GM23338 (cell line): ENCODE results near the gene CATSPERE. TPM values are rescaled to one million over a fixed set of nuclear protein-coding genes. Genes with fewer than 3 reads are reported as not detected.

Source experiments
- ATAC-seq: fragments of 200-7000 bp; cut with Tn5 transposase; 3 replicates; pipeline ENCODE4 v1.9.1; 2020
- DNase-seq: peaks from one replicate; pipeline ENCODE4 v3.0.0-alpha.2; 2015; ENCODE audit warnings: low spot score
- H2AFZ ChIP-seq: fragments of 200-600 bp; sonication (generic); 2 replicates; pipeline ENCODE4 v1.8.0; 2016; ENCODE audit warnings: antibody characterized with exemption, mild to moderate bottlenecking, moderate library complexity
- H3F3A ChIP-seq: fragments of 200-600 bp; sonication (generic); replicated peaks from 2 replicates; pipeline ENCODE4 v1.8.0; 2017; ENCODE audit warnings: antibody characterized with exemption, mixed run types, low read depth
- H3K27ac ChIP-seq: fragments of 200-600 bp; sonication (generic); 2 replicates; pipeline ENCODE4 v1.6.1; 2016; ENCODE audit warnings: low read depth
- H3K27me3 ChIP-seq: fragments of 200-600 bp; sonication (generic); 2 replicates; pipeline ENCODE4 v1.8.0; 2016; ENCODE audit warnings: mild to moderate bottlenecking, mixed run types, moderate library complexity; ENCODE audit not compliant: insufficient read depth
- H3K36me3 ChIP-seq: fragments of 200-600 bp; sonication (generic); 2 replicates; pipeline ENCODE4 v1.8.0; 2016; ENCODE audit warnings: mild to moderate bottlenecking; ENCODE audit not compliant: insufficient read depth
- H3K4me1 ChIP-seq: fragments of 200-600 bp; sonication (generic); 2 replicates; pipeline ENCODE4 v1.8.0; 2016; ENCODE audit warnings: mild to moderate bottlenecking, moderate library complexity; ENCODE audit not compliant: insufficient read depth
- H3K4me2 ChIP-seq: fragments of 200-600 bp; sonication (generic); 2 replicates; pipeline ENCODE4 v1.7.1; 2017; ENCODE audit warnings: mixed run types
- H3K4me3 ChIP-seq: fragments of 200-600 bp; sonication (generic); 2 replicates; pipeline ENCODE4 v1.6.1; 2016; ENCODE audit warnings: mixed run types
- H3K79me2 ChIP-seq: fragments of 200-600 bp; sonication (generic); replicated peaks from 2 replicates; pipeline ENCODE4 v1.8.0; 2017; ENCODE audit warnings: mild to moderate bottlenecking; ENCODE audit not compliant: insufficient read depth
- H3K9me2 ChIP-seq: fragments of 200-600 bp; sonication (generic); 2 replicates; pipeline ENCODE4 v1.8.0; 2017; ENCODE audit not compliant: insufficient read depth
- H4K20me1 ChIP-seq: fragments of 200-600 bp; sonication (generic); replicated peaks from 2 replicates; pipeline ENCODE4 v1.8.0; 2017; ENCODE audit warnings: mild to moderate bottlenecking; ENCODE audit not compliant: insufficient read depth
- H3K27ac Mint-ChIP-seq: 2 replicates; pipeline ENCODE4 v1.8.0; 2020; ENCODE audit warnings: inconsistent platforms, mild to moderate bottlenecking, moderate library complexity, mixed read lengths
- H3K27me3 Mint-ChIP-seq: 3 replicates; pipeline ENCODE4 v1.8.0; 2022; ENCODE audit warnings: low read depth, mild to moderate bottlenecking, moderate library complexity, mixed read lengths, inconsistent platforms; ENCODE audit not compliant: insufficient read depth, poor library complexity
- H3K36me3 Mint-ChIP-seq: 3 replicates; pipeline ENCODE4 v1.8.0; 2021; ENCODE audit warnings: low read depth, mild to moderate bottlenecking, inconsistent platforms, moderate library complexity, mixed read lengths
- H3K4me1 Mint-ChIP-seq: 3 replicates; pipeline ENCODE4 v1.8.0; 2020; ENCODE audit warnings: mild to moderate bottlenecking, inconsistent platforms, mixed read lengths
- H3K4me3 Mint-ChIP-seq: 3 replicates; pipeline ENCODE4 v1.8.0; 2021; ENCODE audit warnings: moderate library complexity, mild to moderate bottlenecking, inconsistent platforms, mixed read lengths
- H3K9me3 Mint-ChIP-seq: 3 replicates; pipeline ENCODE4 v1.8.0; 2020; ENCODE audit warnings: moderate library complexity, mild to moderate bottlenecking, inconsistent platforms, mixed read lengths
- EZH2 ChIP-seq: fragments of 200-600 bp; sonication (generic); IDR thresholded peaks from one replicate; pipeline ENCODE4 v1.8.0; 2017; ENCODE audit warnings: antibody characterized with exemption, mild to moderate bottlenecking, low read depth; ENCODE audit not compliant: unreplicated experiment
- EZH2phosphoT487 ChIP-seq: fragments of 200-600 bp; sonication (generic); IDR thresholded peaks from one replicate; pipeline ENCODE4 v1.8.1; 2018; ENCODE audit warnings: antibody characterized with exemption; ENCODE audit not compliant: unreplicated experiment
- JUNB ChIP-seq: IDR thresholded peaks from one replicate; pipeline ENCODE4 v1.6.1; 2016; ENCODE audit warnings: antibody characterized with exemption; ENCODE audit not compliant: unreplicated experiment
- NANOG ChIP-seq: IDR thresholded peaks from 2 replicates; pipeline ENCODE4 v1.6.1; 2016; ENCODE audit warnings: antibody characterized with exemption, borderline replicate concordance
- POLR2AphosphoS5 ChIP-seq: IDR thresholded peaks from 2 replicates; pipeline ENCODE4 v1.6.1; 2016; ENCODE audit warnings: antibody characterized with exemption, low read depth
- STAT1 ChIP-seq: IDR thresholded peaks from one replicate; pipeline ENCODE4 v1.6.1; 2016; ENCODE audit warnings: antibody characterized with exemption; ENCODE audit not compliant: unreplicated experiment
- ZNF114 ChIP-seq: fragments of 250-450 bp; sonication (Bioruptor Pico); IDR thresholded peaks from 2 replicates; pipeline ENCODE4 v1.5.0; 2020; ENCODE audit warnings: mild to moderate bottlenecking, moderate library complexity
- ZNF331 ChIP-seq: fragments of 250-450 bp; sonication (Bioruptor Pico); IDR thresholded peaks from 2 replicates; pipeline ENCODE4 v1.5.0; 2020; ENCODE audit warnings: low read depth, mild to moderate bottlenecking, moderate library complexity
- ZNF462 ChIP-seq: fragments of 250-450 bp; sonication (Bioruptor Pico); IDR thresholded peaks from 2 replicates; pipeline ENCODE4 v1.5.0; 2020; ENCODE audit warnings: mild to moderate bottlenecking, moderate library complexity
- polyA plus RNA-seq: library from polyadenylated mRNA; unstranded; fragments of >200 nt; fragmentation: Nextera tagmentation; extraction: Ambion mirVana; gene quantifications from 2 replicates; pipeline ENCODE4 v1.2.1, GENCODE V29; 2016
- total RNA-seq: library from RNA; depleted of rRNA; stranded (reverse); fragments of >200 nt; shearing (Covaris generic); gene quantifications from 2 replicates; pipeline ENCODE4 v1.2.3, GENCODE V29; 2014
- TF ChIP-seq, protein P1 (sequence below), 2 experiments: fragments of 200-600 bp in 1 of 2; sonication (generic) in 1 of 2; conservative IDR thresholded peaks; 2 replicates each; pipeline versions ENCODE4 v1.5.1 to v1.6.1; 2016 to 2017; ENCODE audit warnings: antibody characterized with exemption in 2 of 2, low read depth in 2 of 2, mild to moderate bottlenecking in 2 of 2, moderate library complexity in 1 of 2
- TF ChIP-seq, protein P2 (sequence below): IDR thresholded peaks from 2 replicates; pipeline ENCODE4 v1.6.1; 2016; ENCODE audit warnings: antibody characterized with exemption

Gene CATSPERE
- total and polyA plus RNA-seq, 2 experiments from 2014 or later: 0.70 TPM; not detected in 1

- TF ChIP-seq, protein P1, sequence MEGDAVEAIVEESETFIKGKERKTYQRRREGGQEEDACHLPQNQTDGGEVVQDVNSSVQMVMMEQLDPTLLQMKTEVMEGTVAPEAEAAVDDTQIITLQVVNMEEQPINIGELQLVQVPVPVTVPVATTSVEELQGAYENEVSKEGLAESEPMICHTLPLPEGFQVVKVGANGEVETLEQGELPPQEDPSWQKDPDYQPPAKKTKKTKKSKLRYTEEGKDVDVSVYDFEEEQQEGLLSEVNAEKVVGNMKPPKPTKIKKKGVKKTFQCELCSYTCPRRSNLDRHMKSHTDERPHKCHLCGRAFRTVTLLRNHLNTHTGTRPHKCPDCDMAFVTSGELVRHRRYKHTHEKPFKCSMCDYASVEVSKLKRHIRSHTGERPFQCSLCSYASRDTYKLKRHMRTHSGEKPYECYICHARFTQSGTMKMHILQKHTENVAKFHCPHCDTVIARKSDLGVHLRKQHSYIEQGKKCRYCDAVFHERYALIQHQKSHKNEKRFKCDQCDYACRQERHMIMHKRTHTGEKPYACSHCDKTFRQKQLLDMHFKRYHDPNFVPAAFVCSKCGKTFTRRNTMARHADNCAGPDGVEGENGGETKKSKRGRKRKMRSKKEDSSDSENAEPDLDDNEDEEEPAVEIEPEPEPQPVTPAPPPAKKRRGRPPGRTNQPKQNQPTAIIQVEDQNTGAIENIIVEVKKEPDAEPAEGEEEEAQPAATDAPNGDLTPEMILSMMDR (conservative IDR thresholded peaks at IDR 0.05; ENCODE audit: low read depth in 2 of 2): no peak
These were observed 5.7 kb downstream of the CATSPERE start (continued) for GRCh38 chr1:244466724-244467123.

- Mint-ChIP-seq H3K27ac (no peak overlapping the region), H3K36me3 (no peaks in the 10 kb centered on the region), H3K9me3 (no peaks in the 10 kb centered on the region; the same call in 2 of the 3 replicates), H3K4me1 (no peaks in the 10 kb centered on the region), H3K4me3 (no peak overlapping the region), H3K27me3 (no peaks in the 10 kb centered on the region)
- Histone ChIP-seq H3F3A (no peaks in the 10 kb centered on the region; the same call in 1 of the 2 replicates), H3K36me3 (no peaks in the 10 kb centered on the region), H3K27me3 (no peaks in the 10 kb centered on the region), H3K4me3 (no peak overlapping the region), H2AFZ (no peak overlapping the region), H3K4me1 (no peaks in the 10 kb centered on the region), H3K79me2 (no peaks in the 10 kb centered on the region), H3K4me2 (no peak overlapping the region), H3K27ac (no peak overlapping the region), H4K20me1 (no peaks in the 10 kb centered on the region), H3K9me2 (no peaks in the 10 kb centered on the region)
- ATAC-seq (no peak), DNase-seq (no peak)
- TF ChIP-seq EZH2 (no peak), ZNF462 (CRISPR knock-in tag) (no peak), STAT1 (no peak), ZNF114 (no peak), NANOG (no peak), JUNB (no peak), ZNF331 (CRISPR knock-in tag) (no peak), POLR2AphosphoS5 (no peak), EZH2phosphoT487 (no peak)
- TF ChIP-seq, protein P2, sequence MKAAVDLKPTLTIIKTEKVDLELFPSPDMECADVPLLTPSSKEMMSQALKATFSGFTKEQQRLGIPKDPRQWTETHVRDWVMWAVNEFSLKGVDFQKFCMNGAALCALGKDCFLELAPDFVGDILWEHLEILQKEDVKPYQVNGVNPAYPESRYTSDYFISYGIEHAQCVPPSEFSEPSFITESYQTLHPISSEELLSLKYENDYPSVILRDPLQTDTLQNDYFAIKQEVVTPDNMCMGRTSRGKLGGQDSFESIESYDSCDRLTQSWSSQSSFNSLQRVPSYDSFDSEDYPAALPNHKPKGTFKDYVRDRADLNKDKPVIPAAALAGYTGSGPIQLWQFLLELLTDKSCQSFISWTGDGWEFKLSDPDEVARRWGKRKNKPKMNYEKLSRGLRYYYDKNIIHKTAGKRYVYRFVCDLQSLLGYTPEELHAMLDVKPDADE: no peak
- TF ChIP-seq, protein P1 (conservative IDR thresholded peaks at IDR 0.05; ENCODE audit: low read depth in 2 of 2): no peak
These were observed 12.1 kb downstream of the CATSPERE start for GRCh38 chr1:244473059-244473605.
